Upper lobe of right lung (tissue), 1 donor: ENCODE measurements around the gene CRTC2. TPM values are rescaled to one million over a fixed set of nuclear protein-coding genes. Genes with fewer than 3 reads are reported as not detected.
A peak's percentile ranks its signal among the peaks of the same experiment; 100 is the strongest.

ENCODE experiments used
- ATAC-seq: fragments of 200-7000 bp; cut with Tn5 transposase; one replicate; pipeline ENCODE4 v1.9.1; 2020; ENCODE audit warnings: mild to moderate bottlenecking, moderate library complexity
- DNase-seq: peaks from one replicate; pipeline ENCODE4 v3.0.0-alpha.2; 2020
- H3K27ac ChIP-seq: fragments of 200-600 bp; one replicate; pipeline ENCODE4 v1.8.0; 2022
- H3K27me3 ChIP-seq: fragments of 200-600 bp; one replicate; pipeline ENCODE4 v1.8.0; 2022; ENCODE audit warnings: mild to moderate bottlenecking
- H3K36me3 ChIP-seq: fragments of 200-600 bp; one replicate; pipeline ENCODE4 v1.8.0; 2022
- H3K4me1 ChIP-seq: fragments of 200-600 bp; one replicate; pipeline ENCODE4 v1.8.0; 2022
- H3K4me3 ChIP-seq: fragments of 200-600 bp; one replicate; pipeline ENCODE4 v1.8.0; 2022; ENCODE audit warnings: mild to moderate bottlenecking
- H3K9me3 ChIP-seq: fragments of 200-600 bp; one replicate; pipeline ENCODE4 v1.8.0; 2022
- intact Hi-C: fragments of 100-400 bp; cut with DNase I; formaldehyde crosslinking; loops from one replicate; pipeline ENCODE4 v1.11.0; 2022
- total RNA-seq: library from RNA; stranded (reverse); fragmentation: NEBNext Ultra II Directional; extraction: Animal tissue kit (Norgen Biotek cat#: 25700); gene quantifications from one replicate; pipeline ENCODE4 v1.2.1, GENCODE V29; 2021
- TF ChIP-seq, protein P1 (sequence below): fragments of 200-600 bp; IDR thresholded peaks from one replicate; pipeline ENCODE4 v1.8.0; 2022; ENCODE audit warnings: antibody characterized with exemption
- donor health status: DM: no; HTN: yes; CAD: no; lungs with severe emphysema.

The CRTC2 gene
- total RNA-seq, 1 donor from 2014 or later: 52.7 TPM

GRCh38 chr1:153951801-153952200 lies 6.6 kb downstream of the CRTC2 start:
- DNase-seq: no peak
- Histone ChIP-seq H3K36me3 (peaks cover 75% of the 10 kb centered on the region), H3K4me1 (peaks cover 21% of the 10 kb centered on the region), H3K9me3 (no peaks in the 10 kb centered on the region), H3K27ac (no peak overlapping the region), H3K4me3 (no peak overlapping the region), H3K27me3 (no peaks in the 10 kb centered on the region)
- no peak for ATAC-seq
- intact Hi-C loops: no loop called here
- TF ChIP-seq, protein P1, sequence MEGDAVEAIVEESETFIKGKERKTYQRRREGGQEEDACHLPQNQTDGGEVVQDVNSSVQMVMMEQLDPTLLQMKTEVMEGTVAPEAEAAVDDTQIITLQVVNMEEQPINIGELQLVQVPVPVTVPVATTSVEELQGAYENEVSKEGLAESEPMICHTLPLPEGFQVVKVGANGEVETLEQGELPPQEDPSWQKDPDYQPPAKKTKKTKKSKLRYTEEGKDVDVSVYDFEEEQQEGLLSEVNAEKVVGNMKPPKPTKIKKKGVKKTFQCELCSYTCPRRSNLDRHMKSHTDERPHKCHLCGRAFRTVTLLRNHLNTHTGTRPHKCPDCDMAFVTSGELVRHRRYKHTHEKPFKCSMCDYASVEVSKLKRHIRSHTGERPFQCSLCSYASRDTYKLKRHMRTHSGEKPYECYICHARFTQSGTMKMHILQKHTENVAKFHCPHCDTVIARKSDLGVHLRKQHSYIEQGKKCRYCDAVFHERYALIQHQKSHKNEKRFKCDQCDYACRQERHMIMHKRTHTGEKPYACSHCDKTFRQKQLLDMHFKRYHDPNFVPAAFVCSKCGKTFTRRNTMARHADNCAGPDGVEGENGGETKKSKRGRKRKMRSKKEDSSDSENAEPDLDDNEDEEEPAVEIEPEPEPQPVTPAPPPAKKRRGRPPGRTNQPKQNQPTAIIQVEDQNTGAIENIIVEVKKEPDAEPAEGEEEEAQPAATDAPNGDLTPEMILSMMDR: no peak

- TF ChIP-seq, protein P1: no peak
- Histone ChIP-seq H3K4me3 (no peak overlapping the region), H3K9me3 (no peaks in the 10 kb centered on the region), H3K4me1 (peaks cover 17% of the 10 kb centered on the region), H3K27me3 (no peaks in the 10 kb centered on the region), H3K27ac (no peak overlapping the region), H3K36me3 (peaks cover 75% of the 10 kb centered on the region)
- intact Hi-C loops: no loop called here
- ATAC-seq (no peak), DNase-seq (no peak)
Measured at GRCh38 chr1:153951183-153951582, 7.2 kb downstream of the CRTC2 start.

DNA sequence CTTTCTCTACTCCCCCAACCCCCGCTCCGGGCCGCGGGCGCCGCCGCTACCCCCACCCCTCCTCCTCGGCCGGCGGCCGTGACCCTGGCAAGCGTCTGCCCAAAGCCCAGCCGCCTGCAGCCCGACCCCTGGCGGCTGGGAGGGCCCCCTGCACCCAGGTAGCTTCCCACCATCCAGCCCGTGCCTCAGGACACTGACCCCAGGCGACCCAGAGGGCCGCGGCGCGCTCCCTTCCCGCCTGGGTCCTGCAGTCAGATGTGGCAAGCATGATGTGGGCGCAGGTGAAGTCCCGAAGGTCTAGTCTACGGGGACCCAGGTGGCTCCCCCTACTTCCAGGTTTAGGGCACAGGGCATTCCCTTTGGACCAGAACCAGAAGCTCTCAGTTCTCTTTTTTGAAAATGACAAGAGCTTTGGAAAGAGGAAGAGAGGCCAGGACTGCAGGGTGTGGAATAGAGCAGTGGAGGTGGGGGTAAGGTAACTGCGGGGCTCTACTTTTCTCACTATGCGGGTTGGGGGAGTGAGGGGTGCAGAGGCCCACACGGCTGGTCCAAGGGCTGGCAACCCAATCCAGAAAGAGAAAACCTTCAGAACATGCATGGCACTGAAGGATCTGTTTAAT lies 11.7 kb downstream of the CRTC2 start, which contains the start of gene DENND4B:
Gene DENND4B (minus strand): TSS at position 97 of the 620 bp plus-strand sequence. CDS start 2,344 bp downstream, outside the sequence.
- intact Hi-C loops: no loop called here
- Histone ChIP-seq H3K27me3 (no peaks in the 10 kb centered on the region), H3K4me1 (peaks cover 23% of the 10 kb centered on the region), H3K4me3 (peak within 1 kb of the TSS; percentile 78), H3K36me3 (peaks cover 62% of the 10 kb centered on the region), H3K27ac (peak within 1 kb of the TSS; percentile 95), H3K9me3 (no peaks in the 10 kb centered on the region)
- ATAC-seq: peak; percentile 88
- DNase-seq: peak; percentile 94
- TF ChIP-seq, protein P1: peak; percentile 94

GRCh38 chr1:153945795-153946621 lies 12.4 kb downstream of the CRTC2 start:
- peak overlapping the region; percentile 95 for H3K27ac ChIP-seq
- H3K36me3 ChIP-seq: peaks cover 58% of the 10 kb centered on the region
- H3K27me3 ChIP-seq: no peaks in the 10 kb centered on the region
- TF ChIP-seq, protein P1: no peak
- DNase-seq (peak; percentile 97), ATAC-seq (peak; percentile 86)
- H3K4me1 ChIP-seq: peaks cover 23% of the 10 kb centered on the region
- peak overlapping the region; percentile 78 for H3K4me3 ChIP-seq
- intact Hi-C loops: no loop called here
- H3K9me3 ChIP-seq: no peaks in the 10 kb centered on the region

GRCh38 chr1:153945131-153945794 lies 13.1 kb downstream of the CRTC2 start:
- Histone ChIP-seq H3K27me3 (no peaks in the 10 kb centered on the region), H3K9me3 (no peaks in the 10 kb centered on the region), H3K27ac (peak overlapping the region; percentile 95), H3K36me3 (peaks cover 58% of the 10 kb centered on the region), H3K4me1 (peaks cover 23% of the 10 kb centered on the region), H3K4me3 (peak overlapping the region; percentile 78)
- DNase-seq: peak; percentile 85
- intact Hi-C loops: no loop called here
- TF ChIP-seq, protein P1: no peak
- peak; percentile 65 for ATAC-seq
